ENCODE data around the gene SURF6. TPM values are rescaled to one million over a fixed set of nuclear protein-coding genes. Genes with fewer than 3 reads are reported as not detected.

The SURF6 gene
- total and polyA plus RNA-seq, 2 experiments from 2014 or later: 17.6 to 27.6 TPM

GRCh38 chr9:133369933-133370332 lies 33.9 kb upstream of the SURF6 start:
- peaks cover 8% of the 10 kb centered on the region; the same call in 1 of the 2 replicates for H3F3A ChIP-seq (replicated peaks; ENCODE audit: low read depth)
- no peak overlapping the region for H3K4me2 ChIP-seq
- no peaks in the 10 kb centered on the region for H3K9me3 Mint-ChIP-seq
- H3K4me1 Mint-ChIP-seq: peaks cover 16% of the 10 kb centered on the region
- no peaks in the 10 kb centered on the region for H3K27me3 ChIP-seq (ENCODE audit: insufficient read depth)
- peaks cover 59% of the 10 kb centered on the region for H3K36me3 Mint-ChIP-seq (ENCODE audit: low read depth)
- H3K4me3 Mint-ChIP-seq: no peak overlapping the region
- H3K27me3 Mint-ChIP-seq (ENCODE audit: insufficient read depth, low read depth, poor library complexity): peaks cover 9% of the 10 kb centered on the region
- H3K4me1 ChIP-seq (ENCODE audit: insufficient read depth): peaks cover 6% of the 10 kb centered on the region; the same call in 1 of the 2 replicates
- H4K20me1 ChIP-seq (replicated peaks; ENCODE audit: insufficient read depth): peaks cover 82% of the 10 kb centered on the region
- H3K4me3 ChIP-seq: no peak overlapping the region
- H3K27ac ChIP-seq (ENCODE audit: low read depth): no peak overlapping the region
- no peak overlapping the region for H2AFZ ChIP-seq
- ATAC-seq (no peak), DNase-seq (ENCODE audit: low spot score) (no peak)
- peaks cover 15% of the 10 kb centered on the region for H3K36me3 ChIP-seq (ENCODE audit: insufficient read depth)
- no peak overlapping the region for H3K27ac Mint-ChIP-seq
- H3K79me2 ChIP-seq (replicated peaks; ENCODE audit: insufficient read depth): peaks cover 93% of the 10 kb centered on the region
- TF ChIP-seq ZNF114 (CRISPR knock-in tag; IDR thresholded peaks at IDR 0.05) (no peak), EZH2 (IDR thresholded peaks at IDR 0.05; ENCODE audit: low read depth, unreplicated experiment) (no peak), NANOG (IDR thresholded peaks at IDR 0.05; ENCODE audit: borderline replicate concordance) (no peak), POLR2AphosphoS5 (IDR thresholded peaks at IDR 0.05; ENCODE audit: low read depth) (no peak), STAT1 (IDR thresholded peaks at IDR 0.05; ENCODE audit: unreplicated experiment) (no peak), JUNB (IDR thresholded peaks at IDR 0.05; ENCODE audit: unreplicated experiment) (no peak), ETS1 (IDR thresholded peaks at IDR 0.05) (no peak), ZNF331 (CRISPR knock-in tag; IDR thresholded peaks at IDR 0.05; ENCODE audit: low read depth) (no peak), EZH2phosphoT487 (IDR thresholded peaks at IDR 0.05; ENCODE audit: unreplicated experiment) (no peak), CREB1 (CRISPR knock-in tag; IDR thresholded peaks at IDR 0.05; ENCODE audit: low read depth) (no peak)
- TF ChIP-seq, protein P1, sequence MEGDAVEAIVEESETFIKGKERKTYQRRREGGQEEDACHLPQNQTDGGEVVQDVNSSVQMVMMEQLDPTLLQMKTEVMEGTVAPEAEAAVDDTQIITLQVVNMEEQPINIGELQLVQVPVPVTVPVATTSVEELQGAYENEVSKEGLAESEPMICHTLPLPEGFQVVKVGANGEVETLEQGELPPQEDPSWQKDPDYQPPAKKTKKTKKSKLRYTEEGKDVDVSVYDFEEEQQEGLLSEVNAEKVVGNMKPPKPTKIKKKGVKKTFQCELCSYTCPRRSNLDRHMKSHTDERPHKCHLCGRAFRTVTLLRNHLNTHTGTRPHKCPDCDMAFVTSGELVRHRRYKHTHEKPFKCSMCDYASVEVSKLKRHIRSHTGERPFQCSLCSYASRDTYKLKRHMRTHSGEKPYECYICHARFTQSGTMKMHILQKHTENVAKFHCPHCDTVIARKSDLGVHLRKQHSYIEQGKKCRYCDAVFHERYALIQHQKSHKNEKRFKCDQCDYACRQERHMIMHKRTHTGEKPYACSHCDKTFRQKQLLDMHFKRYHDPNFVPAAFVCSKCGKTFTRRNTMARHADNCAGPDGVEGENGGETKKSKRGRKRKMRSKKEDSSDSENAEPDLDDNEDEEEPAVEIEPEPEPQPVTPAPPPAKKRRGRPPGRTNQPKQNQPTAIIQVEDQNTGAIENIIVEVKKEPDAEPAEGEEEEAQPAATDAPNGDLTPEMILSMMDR (conservative IDR thresholded peaks at IDR 0.05; ENCODE audit: low read depth in 2 of 2): no peak
- TF ChIP-seq, protein P2, sequence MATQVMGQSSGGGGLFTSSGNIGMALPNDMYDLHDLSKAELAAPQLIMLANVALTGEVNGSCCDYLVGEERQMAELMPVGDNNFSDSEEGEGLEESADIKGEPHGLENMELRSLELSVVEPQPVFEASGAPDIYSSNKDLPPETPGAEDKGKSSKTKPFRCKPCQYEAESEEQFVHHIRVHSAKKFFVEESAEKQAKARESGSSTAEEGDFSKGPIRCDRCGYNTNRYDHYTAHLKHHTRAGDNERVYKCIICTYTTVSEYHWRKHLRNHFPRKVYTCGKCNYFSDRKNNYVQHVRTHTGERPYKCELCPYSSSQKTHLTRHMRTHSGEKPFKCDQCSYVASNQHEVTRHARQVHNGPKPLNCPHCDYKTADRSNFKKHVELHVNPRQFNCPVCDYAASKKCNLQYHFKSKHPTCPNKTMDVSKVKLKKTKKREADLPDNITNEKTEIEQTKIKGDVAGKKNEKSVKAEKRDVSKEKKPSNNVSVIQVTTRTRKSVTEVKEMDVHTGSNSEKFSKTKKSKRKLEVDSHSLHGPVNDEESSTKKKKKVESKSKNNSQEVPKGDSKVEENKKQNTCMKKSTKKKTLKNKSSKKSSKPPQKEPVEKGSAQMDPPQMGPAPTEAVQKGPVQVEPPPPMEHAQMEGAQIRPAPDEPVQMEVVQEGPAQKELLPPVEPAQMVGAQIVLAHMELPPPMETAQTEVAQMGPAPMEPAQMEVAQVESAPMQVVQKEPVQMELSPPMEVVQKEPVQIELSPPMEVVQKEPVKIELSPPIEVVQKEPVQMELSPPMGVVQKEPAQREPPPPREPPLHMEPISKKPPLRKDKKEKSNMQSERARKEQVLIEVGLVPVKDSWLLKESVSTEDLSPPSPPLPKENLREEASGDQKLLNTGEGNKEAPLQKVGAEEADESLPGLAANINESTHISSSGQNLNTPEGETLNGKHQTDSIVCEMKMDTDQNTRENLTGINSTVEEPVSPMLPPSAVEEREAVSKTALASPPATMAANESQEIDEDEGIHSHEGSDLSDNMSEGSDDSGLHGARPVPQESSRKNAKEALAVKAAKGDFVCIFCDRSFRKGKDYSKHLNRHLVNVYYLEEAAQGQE (IDR thresholded peaks at IDR 0.05; ENCODE audit: unreplicated experiment): no peak
- TF ChIP-seq, protein P3, sequence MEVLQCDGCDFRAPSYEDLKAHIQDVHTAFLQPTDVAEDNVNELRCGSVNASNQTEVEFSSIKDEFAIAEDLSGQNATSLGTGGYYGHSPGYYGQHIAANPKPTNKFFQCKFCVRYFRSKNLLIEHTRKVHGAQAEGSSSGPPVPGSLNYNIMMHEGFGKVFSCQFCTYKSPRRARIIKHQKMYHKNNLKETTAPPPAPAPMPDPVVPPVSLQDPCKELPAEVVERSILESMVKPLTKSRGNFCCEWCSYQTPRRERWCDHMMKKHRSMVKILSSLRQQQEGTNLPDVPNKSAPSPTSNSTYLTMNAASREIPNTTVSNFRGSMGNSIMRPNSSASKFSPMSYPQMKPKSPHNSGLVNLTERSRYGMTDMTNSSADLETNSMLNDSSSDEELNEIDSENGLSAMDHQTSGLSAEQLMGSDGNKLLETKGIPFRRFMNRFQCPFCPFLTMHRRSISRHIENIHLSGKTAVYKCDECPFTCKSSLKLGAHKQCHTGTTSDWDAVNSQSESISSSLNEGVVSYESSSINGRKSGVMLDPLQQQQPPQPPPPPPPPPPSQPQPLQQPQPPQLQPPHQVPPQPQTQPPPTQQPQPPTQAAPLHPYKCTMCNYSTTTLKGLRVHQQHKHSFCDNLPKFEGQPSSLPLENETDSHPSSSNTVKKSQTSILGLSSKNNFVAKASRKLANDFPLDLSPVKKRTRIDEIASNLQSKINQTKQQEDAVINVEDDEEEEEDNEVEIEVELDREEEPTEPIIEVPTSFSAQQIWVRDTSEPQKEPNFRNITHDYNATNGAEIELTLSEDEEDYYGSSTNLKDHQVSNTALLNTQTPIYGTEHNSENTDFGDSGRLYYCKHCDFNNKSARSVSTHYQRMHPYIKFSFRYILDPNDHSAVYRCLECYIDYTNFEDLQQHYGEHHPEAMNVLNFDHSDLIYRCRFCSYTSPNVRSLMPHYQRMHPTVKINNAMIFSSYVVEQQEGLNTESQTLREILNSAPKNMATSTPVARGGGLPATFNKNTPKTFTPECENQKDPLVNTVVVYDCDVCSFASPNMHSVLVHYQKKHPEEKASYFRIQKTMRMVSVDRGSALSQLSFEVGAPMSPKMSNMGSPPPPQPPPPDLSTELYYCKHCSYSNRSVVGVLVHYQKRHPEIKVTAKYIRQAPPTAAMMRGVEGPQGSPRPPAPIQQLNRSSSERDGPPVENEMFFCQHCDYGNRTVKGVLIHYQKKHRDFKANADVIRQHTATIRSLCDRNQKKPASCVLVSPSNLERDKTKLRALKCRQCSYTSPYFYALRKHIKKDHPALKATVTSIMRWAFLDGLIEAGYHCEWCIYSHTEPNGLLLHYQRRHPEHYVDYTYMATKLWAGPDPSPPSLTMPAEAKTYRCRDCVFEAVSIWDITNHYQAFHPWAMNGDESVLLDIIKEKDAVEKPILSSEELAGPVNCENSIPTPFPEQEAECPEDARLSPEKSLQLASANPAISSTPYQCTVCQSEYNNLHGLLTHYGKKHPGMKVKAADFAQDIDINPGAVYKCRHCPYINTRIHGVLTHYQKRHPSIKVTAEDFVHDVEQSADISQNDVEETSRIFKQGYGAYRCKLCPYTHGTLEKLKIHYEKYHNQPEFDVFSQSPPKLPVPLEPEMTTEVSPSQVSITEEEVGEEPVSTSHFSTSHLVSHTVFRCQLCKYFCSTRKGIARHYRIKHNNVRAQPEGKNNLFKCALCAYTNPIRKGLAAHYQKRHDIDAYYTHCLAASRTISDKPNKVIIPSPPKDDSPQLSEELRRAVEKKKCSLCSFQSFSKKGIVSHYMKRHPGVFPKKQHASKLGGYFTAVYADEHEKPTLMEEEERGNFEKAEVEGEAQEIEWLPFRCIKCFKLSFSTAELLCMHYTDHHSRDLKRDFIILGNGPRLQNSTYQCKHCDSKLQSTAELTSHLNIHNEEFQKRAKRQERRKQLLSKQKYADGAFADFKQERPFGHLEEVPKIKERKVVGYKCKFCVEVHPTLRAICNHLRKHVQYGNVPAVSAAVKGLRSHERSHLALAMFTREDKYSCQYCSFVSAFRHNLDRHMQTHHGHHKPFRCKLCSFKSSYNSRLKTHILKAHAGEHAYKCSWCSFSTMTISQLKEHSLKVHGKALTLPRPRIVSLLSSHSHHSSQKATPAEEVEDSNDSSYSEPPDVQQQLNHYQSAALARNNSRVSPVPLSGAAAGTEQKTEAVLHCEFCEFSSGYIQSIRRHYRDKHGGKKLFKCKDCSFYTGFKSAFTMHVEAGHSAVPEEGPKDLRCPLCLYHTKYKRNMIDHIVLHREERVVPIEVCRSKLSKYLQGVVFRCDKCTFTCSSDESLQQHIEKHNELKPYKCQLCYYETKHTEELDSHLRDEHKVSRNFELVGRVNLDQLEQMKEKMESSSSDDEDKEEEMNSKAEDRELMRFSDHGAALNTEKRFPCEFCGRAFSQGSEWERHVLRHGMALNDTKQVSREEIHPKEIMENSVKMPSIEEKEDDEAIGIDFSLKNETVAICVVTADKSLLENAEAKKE (CRISPR knock-in tag; IDR thresholded peaks at IDR 0.05): no peak
- no peaks in the 10 kb centered on the region for H3K9me2 ChIP-seq (ENCODE audit: insufficient read depth)
